Esophagus squamous epithelium (tissue), 5 donors: Measurements from ENCODE around the gene BIRC2. TPM values are rescaled to one million over a fixed set of nuclear protein-coding genes. Genes with fewer than 3 reads are reported as not detected.

Source experiments
- DNase-seq: peaks from one replicate; lab custom pipeline; 2025; lab: John Stamatoyannopoulos, UW
- H3K27ac ChIP-seq, 4 donors: fragments of 200-600 bp; sonication (generic); one replicate each; pipeline ENCODE4 v1.5.1; 2016 to 2019; ENCODE audit warnings: mild to moderate bottlenecking in 1 of 4
- H3K27me3 ChIP-seq, 4 donors: fragments of 200-600 bp; sonication (generic); 1 replicate in 3 of 4; 2 replicates in 1 of 4; pipeline versions ENCODE4 v1.5.1 to v1.6.0; 2017 to 2021; ENCODE audit warnings: antibody characterized with exemption in 1 of 4
- H3K36me3 ChIP-seq, 3 donors: fragments of 200-600 bp; sonication (generic); one replicate each; pipeline ENCODE4 v1.5.1; 2016 to 2019
- H3K4me1 ChIP-seq, 3 donors: fragments of 200-600 bp; sonication (generic); one replicate each; pipeline ENCODE4 v1.5.1; 2017 to 2019
- H3K4me3 ChIP-seq, 4 donors: fragments of 200-600 bp; sonication (generic); 1 replicate in 3 of 4; 2 replicates in 1 of 4; pipeline ENCODE4 v1.5.1; 2016 to 2019; ENCODE audit warnings: mild to moderate bottlenecking in 2 of 4, moderate library complexity in 1 of 4
- H3K9me3 ChIP-seq, 3 donors: fragments of 200-600 bp; sonication (generic); one replicate each; pipeline ENCODE4 v1.5.1; 2016 to 2019
- POLR2A ChIP-seq, 4 donors: fragments of 450-650 bp; IDR thresholded peaks; one replicate each; pipeline ENCODE4 v1.6.1; 2017; ENCODE audit warnings: antibody characterized with exemption in 4 of 4, mild to moderate bottlenecking in 4 of 4, moderate library complexity in 3 of 4
- WGBS, 2 donors: methylation state at CpG; one replicate each; pipeline ENCODE4 v1.1.5; 2018; 5-methylcytosine and 5-hydroxymethylcytosine counted together
- intact Hi-C: fragments of 100-400 bp; cut with DNase I; formaldehyde crosslinking; loops from one replicate; pipeline ENCODE4 v1.15.0; 2022
- total RNA-seq, 4 donors: library from RNA; depleted of rRNA; stranded (reverse); fragments of >200 nt; gene quantifications; one replicate each; pipeline ENCODE4 v1.1.0, GENCODE V29; 2016
- TF ChIP-seq, protein P1 (sequence below), 6 experiments: fragments of 450-650 bp in 4 of 6; fragments of 200-600 bp in 2 of 6; sonication (generic) in 2 of 6; IDR thresholded peaks; one replicate each; pipeline ENCODE4 v1.5.1; 2016 to 2019; ENCODE audit warnings: antibody characterized with exemption in 6 of 6, mild to moderate bottlenecking in 4 of 6, moderate library complexity in 4 of 6
- donor health status: DM: yes; HTN: yes; CAD: no.

BIRC2 gene
- total RNA-seq, 4 donors from 2014 or later = 18.9 to 38.7 (median 26.4) TPM

DNA sequence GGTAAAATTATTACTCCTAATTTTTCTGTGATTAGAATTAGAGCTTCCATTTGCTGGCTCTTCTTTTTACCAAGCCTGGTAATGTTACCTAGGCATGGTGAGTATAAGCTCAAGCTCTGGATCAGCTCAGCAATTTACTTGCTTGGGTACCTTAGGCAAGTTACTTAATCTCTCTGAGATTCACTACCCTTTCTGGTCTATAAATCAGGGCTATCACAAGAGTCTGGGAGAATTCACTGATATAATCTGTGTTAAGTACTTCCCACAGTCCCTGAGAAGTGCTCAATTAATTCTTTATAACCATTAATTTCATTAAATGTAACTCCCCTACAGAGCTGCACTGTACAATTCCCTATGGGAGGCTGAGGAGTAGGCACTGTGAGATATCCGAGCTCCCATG, 61.3 kb downstream of the BIRC2 start:
- Histone ChIP-seq H3K9me3 (no peaks in the 10 kb centered on the region), H3K36me3 (peaks cover 0 to 32% (median 0%) of the 10 kb centered on the region in 3 donors), H3K27me3 (no peaks in the 10 kb centered on the region), H3K4me3 (no peak overlapping the region), H3K27ac (no peak overlapping the region), H3K4me1 (peaks cover 3 to 22% (median 5%) of the 10 kb centered on the region in 3 donors)
- TF ChIP-seq, protein P1, sequence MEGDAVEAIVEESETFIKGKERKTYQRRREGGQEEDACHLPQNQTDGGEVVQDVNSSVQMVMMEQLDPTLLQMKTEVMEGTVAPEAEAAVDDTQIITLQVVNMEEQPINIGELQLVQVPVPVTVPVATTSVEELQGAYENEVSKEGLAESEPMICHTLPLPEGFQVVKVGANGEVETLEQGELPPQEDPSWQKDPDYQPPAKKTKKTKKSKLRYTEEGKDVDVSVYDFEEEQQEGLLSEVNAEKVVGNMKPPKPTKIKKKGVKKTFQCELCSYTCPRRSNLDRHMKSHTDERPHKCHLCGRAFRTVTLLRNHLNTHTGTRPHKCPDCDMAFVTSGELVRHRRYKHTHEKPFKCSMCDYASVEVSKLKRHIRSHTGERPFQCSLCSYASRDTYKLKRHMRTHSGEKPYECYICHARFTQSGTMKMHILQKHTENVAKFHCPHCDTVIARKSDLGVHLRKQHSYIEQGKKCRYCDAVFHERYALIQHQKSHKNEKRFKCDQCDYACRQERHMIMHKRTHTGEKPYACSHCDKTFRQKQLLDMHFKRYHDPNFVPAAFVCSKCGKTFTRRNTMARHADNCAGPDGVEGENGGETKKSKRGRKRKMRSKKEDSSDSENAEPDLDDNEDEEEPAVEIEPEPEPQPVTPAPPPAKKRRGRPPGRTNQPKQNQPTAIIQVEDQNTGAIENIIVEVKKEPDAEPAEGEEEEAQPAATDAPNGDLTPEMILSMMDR (IDR thresholded peaks at IDR 0.05) = no peak
- TF ChIP-seq POLR2A (IDR thresholded peaks at IDR 0.05) = no peak
- intact Hi-C loops = no loop called here
- WGBS, 2 donors = 75 to 89% methylated on average over 1 of the region's 1 CpG
- DNase-seq = no peak

DNA sequence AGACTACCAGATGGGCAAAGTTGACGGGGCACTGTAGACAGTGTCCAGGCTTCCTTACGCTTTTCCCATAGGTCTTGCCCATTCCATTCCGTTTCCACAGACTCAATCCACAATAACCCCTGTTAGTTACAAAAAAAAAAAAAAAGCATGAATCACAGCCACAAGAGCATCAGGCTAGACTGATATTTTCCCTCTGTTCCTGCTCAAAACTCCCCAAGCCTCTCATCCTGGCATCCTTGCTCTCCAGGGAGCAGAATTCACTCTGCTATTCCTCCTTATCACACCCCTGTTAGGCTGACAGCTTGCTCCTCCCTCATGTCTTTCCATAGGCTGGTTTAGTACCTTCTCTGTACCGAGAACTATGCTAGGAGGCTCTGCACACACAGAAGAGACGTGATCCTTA, 63.4 kb downstream of the BIRC2 start:
- H3K4me3 ChIP-seq = no peak overlapping the region
- 77 to 78% methylated on average over 5 of the region's 5 CpGs for WGBS, 2 donors
- peaks cover 3 to 18% (median 5%) of the 10 kb centered on the region in 3 donors for H3K4me1 ChIP-seq
- DNase-seq = no peak
- H3K27ac ChIP-seq = no peak overlapping the region
- intact Hi-C loops = no loop called here
- H3K9me3 ChIP-seq = no peaks in the 10 kb centered on the region
- no peaks in the 10 kb centered on the region for H3K27me3 ChIP-seq
- no peak for TF ChIP-seq POLR2A (IDR thresholded peaks at IDR 0.05)
- peaks cover 0 to 14% (median 0%) of the 10 kb centered on the region in 3 donors for H3K36me3 ChIP-seq

DNA sequence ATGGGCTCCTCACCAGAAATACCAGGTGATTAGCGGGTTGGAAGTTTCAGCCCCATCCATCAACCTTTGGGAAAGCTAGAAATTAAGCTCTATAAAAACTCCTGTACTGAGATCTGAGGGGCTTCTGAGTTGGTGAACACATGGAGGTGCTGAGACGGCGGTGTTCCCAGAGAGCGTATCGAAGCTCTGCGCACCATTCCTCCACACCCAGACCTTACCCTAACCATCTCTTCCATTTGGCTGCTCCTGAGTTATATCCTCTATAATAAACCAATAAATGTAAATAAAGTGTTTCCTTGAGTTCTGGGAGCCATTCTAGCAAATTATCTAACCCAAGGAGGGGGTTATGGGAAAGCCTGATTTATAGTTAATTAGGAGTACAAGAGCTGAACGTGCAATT, 64.1 kb downstream of the BIRC2 start:
- Histone ChIP-seq H3K27ac (no peak overlapping the region), H3K9me3 (no peaks in the 10 kb centered on the region), H3K36me3 (peaks cover 0 to 9% (median 0%) of the 10 kb centered on the region in 3 donors), H3K27me3 (no peaks in the 10 kb centered on the region), H3K4me1 (peaks cover 3 to 19% (median 5%) of the 10 kb centered on the region in 3 donors), H3K4me3 (no peak overlapping the region)
- TF ChIP-seq, protein P1 (IDR thresholded peaks at IDR 0.05) = no peak
- no peak for TF ChIP-seq POLR2A (IDR thresholded peaks at IDR 0.05)
- intact Hi-C loops = no loop called here
- no peak for DNase-seq
- 88 to 90% methylated on average over 6 of the region's 7 CpGs for WGBS, 2 donors

DNA sequence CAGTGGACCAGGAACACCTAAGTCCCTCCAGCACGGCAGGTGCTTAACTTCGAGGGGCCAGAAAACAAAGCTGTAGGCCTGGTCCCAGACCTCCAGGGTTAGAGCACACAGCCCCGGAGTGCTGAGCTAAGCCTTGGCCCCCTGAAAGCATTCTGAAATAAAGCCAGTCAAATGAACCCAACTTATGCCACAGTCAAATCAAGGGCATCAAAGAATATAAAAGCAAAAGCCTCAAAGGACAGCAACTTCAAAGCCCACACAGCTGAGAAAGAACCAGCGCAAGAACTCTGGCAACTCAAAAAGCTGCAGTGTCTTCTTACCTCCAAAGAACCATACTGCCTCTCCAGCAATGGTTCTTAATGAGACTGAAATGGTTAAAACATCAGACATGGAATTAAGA, 66.5 kb downstream of the BIRC2 start:
- no peaks in the 10 kb centered on the region for H3K9me3 ChIP-seq
- no peak for TF ChIP-seq POLR2A (IDR thresholded peaks at IDR 0.05)
- no peaks in the 10 kb centered on the region for H3K27me3 ChIP-seq
- H3K4me1 ChIP-seq = peaks cover 0 to 6% (median 0%) of the 10 kb centered on the region in 3 donors
- no peak overlapping the region for H3K27ac ChIP-seq
- no peak for DNase-seq
- H3K36me3 ChIP-seq = peaks cover 0 to 5% (median 0%) of the 10 kb centered on the region in 3 donors
- H3K4me3 ChIP-seq = no peak overlapping the region
- 80 to 91% methylated on average over 1 of the region's 4 CpGs for WGBS, 2 donors
- intact Hi-C loops = no loop called here

DNA sequence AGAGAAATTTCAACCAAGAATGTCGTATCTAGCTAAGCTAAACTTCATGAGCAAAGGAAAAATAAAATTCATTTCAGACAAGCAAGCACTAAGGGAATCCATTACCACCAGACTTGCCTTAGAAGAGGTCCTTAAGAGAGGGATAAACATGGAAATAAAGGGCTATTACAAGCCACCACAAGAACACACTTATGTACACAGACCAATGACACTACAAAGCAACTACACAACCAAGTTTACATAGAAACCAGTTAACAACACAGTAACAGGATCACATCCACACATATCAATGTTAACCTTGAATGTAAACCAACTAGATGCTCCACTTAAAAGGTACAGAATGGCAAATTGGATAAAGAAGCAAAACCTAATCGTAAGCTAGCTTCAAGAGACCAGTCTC, 67.5 kb downstream of the BIRC2 start:
- H3K4me1 ChIP-seq = peaks cover 0 to 15% (median 2%) of the 10 kb centered on the region in 3 donors
- no peak overlapping the region for H3K4me3 ChIP-seq
- peaks cover 0 to under 1% (median 0%) of the 10 kb centered on the region in 3 donors for H3K36me3 ChIP-seq
- intact Hi-C loops = no loop called here
- TF ChIP-seq, protein P1 (IDR thresholded peaks at IDR 0.05) = no peak
- TF ChIP-seq POLR2A (IDR thresholded peaks at IDR 0.05) = no peak
- 95 to 97% methylated on average over 2 of the region's 2 CpGs for WGBS, 2 donors
- no peak for DNase-seq
- no peaks in the 10 kb centered on the region for H3K9me3 ChIP-seq
- no peak overlapping the region for H3K27ac ChIP-seq
- H3K27me3 ChIP-seq = no peaks in the 10 kb centered on the region

DNA sequence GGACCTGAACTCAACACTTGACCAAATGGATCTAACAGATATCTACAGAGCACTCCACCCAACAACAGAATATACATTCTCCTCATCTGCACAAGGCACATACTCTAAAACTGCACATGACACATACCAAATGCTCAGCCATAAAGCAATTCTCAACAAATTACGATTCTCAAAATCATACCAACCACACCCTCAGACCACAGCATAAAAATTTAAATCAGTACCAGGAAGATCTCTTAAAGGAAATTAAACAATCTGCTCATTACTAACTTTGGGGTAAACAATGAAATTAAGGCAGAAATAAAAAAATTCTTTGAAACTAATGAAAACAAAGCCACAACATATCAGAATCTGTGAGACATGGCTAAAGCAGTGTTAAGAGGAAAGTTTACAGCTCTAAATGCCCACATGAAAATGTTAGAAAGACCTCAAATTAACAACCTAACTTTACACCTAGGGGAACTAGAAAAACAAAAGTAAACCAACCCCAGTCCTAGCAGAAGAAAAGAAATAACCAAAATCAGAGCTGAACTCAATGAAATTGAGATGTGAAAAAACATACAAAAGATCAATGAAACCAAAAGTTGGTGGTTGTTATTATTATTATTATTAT, 68.4 kb downstream of the BIRC2 start:
- no peak overlapping the region for H3K27ac ChIP-seq
- TF ChIP-seq, protein P1 (IDR thresholded peaks at IDR 0.05) = no peak
- TF ChIP-seq POLR2A (IDR thresholded peaks at IDR 0.05) = no peak
- 50 to 65% methylated on average over 1 of the region's 1 CpG for WGBS, 2 donors

More for the DNA sequence above, 68.4 kb downstream of the BIRC2 start:
- H3K27me3 ChIP-seq = no peaks in the 10 kb centered on the region
- H3K9me3 ChIP-seq = no peaks in the 10 kb centered on the region
- no peak for DNase-seq
- H3K36me3 ChIP-seq = no peaks in the 10 kb centered on the region
- intact Hi-C loops = no loop called here
- no peak overlapping the region for H3K4me3 ChIP-seq
- peaks cover 0 to 24% (median 9%) of the 10 kb centered on the region in 3 donors for H3K4me1 ChIP-seq
